ENCODE measurements around the gene ADGRG6. TPM values are rescaled to one million over a fixed set of nuclear protein-coding genes. Genes with fewer than 3 reads are reported as not detected.
"Not testable (repeated sequence)": the region's sequence is repeated elsewhere in the genome, so short reads cannot be mapped to it uniquely, and the experiment has no call there.

The ADGRG6 gene
- total RNA-seq, 1 donor from 2014 or later: 3.6 TPM

DNA sequence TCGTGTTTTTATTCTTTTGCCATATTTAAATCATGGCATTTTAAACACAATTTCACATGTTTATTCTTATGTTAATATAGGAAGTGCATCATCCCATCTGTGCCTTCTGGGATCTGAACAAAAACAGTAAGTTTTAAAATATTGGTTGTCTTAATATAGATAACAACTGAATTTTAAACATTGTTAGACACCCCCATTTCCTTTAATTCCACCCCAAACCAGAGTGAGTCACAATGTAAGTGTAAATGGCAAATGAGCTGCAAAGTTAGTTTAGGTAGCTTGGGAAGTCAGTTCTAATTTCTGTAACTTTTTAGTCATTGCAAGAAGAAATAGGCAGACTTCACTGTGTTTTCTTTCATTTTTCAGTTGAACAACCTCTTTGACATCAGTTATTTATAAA, 108.0 kb downstream of the ADGRG6 start:
- peak in 1 of 2 donors; percentile 58 for DNase-seq (ENCODE audit: low read depth in 2 of 2)

DNA sequence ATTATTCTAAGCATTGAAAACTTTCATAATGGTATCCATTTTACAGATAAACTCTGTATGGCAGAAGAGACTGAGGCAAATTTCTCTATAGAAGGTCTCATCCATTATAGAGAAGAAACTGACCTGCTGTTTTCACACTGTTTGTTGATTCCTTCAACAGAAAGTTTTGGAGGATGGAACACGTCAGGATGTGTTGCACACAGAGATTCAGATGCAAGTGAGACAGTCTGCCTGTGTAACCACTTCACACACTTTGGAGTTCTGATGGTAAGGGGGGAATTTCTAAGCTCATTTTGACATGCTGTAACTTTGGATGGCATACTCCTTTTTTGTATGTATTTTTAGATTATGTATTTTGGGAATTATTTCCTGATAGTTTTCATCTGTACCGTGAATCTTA, 109.3 kb downstream of the ADGRG6 start:
- DNase-seq (ENCODE audit: low read depth in 2 of 2): no peak

DNA sequence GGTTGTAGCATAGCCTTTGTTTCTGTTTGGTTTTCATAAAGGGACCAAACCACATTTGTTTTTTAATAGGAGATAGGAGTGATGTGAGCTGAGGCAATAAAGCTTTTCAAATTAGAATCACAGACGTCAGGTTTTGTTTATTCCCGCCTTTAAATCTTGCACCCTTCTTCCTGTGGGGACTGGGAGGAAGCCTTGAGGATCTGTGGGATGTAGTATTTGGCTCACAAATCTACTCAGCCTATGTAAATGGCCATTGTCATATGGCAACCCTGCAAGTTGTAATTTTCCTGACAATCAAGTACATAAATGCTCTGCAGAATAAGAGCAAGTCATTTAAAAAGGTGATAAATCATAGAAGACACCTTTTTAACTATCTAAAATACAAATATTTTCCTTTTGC, 110.4 kb downstream of the ADGRG6 start:
- DNase-seq (ENCODE audit: low read depth in 2 of 2): no peak

DNA sequence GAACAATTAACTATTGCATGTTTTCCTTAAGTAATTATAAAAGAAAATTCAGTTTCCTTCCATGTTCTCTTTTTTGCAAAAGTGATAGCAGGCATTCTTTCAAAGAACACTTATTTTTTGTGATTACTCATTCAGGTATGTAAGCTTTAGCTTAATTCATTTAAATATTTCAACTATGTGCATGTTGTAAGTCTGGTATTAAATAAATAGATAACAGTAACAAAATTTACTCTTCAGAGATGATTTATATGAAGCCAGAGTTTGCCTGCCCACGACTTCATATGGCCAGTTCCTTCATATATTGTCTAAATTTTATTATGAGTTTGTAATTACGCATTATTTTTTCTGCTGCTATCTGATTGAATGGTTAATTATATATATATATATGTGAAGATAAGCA, 110.9 kb downstream of the ADGRG6 start:
- no peak for DNase-seq (ENCODE audit: low read depth in 2 of 2)

DNA sequence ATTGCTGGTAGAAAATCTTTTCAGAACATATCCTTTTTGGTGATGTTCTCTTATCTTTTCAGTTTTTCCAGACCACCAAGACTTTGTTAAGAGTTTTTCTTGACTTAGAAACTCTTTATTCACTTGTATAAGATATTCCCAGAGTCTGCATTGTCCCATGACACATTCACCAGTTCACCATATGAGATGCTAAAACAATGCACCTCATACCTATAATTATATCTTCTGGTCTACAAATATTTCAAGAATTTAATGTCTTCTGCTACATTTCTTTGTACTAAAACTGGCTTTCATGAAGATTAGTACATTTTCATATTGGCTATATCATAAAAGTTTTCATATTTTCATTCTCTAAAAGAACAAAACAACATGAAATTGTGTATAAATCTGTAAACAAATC, 111.3 kb downstream of the ADGRG6 start:
- DNase-seq (ENCODE audit: low read depth in 2 of 2): peak in 1 of 2 donors; percentile 42

DNA sequence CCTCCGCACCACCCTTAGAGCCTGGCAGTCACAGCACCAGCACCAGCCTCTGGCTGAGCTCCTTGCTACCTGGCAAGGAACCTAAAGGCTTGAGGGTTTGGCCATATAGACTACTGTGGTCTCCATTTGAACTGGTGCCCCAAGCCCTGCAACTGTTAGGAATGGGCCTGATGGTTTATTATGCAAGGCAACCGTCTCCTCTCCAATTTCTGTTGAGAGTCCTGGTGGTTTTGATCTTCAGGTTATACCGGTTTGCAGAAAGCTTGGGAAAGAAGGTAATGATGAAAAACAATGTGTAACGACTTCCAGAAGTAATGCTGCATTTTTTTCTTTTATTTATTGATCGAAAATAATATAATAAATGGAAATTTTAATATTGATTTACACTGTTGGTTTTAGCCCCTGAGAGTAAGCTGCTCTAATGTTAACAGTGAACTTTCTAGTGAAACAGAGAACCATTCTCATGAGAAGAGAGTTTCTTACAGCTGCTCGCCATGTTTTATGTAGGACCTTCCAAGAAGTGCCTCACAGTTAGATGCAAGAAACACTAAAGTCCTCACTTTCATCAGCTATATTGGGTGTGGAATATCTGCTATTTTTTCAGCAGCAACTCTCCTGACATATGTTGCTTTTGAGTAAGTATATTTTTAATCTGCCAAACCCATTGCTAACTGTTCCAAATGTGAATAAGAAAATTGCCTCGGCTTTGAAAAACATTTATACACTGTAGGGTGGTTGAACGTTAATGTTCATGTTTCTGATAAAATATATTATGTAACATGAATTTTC, 112.8 kb downstream of the ADGRG6 start:
- no peak for DNase-seq (ENCODE audit: low read depth in 2 of 2)

DNA sequence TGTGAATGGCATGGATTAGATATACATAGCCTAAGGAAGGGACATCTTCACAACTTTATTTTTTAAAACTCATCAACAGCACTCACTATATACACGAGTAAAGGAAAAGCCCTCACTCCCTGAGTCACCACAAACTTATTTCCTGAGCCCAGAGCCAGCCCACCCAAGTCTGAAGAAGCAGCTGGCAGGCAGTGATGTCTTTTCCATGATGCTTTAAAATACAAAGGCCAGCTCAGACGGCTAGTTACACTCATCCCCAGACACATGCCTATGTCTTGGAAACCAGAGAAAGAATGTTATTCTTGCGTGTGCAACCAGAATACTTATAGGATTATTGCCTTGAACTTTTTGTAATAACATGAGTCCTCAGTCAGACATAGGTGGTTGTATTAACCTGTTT, 114.4 kb downstream of the ADGRG6 start:
- peak; percentile 43 to 98 for DNase-seq (ENCODE audit: low read depth in 2 of 2)

DNA sequence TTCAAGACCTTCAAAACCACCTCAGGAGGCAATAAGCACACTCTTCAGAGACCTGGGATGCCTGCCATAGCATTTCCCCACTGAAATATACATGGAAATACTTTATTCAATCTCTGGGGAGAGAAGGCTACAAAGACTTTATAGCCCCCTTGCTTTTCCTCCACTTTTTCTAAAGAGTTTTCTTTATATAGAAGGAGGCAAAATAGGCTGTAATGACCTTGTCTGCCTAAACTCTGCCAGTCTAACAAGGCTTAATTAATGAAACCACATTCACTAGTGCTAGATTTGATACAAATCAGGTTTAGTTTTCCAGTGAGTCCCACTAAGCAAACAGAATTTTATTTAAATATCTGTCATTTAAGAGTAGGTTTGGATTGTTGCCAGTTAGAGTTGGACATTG, 114.9 kb downstream of the ADGRG6 start:
- DNase-seq (ENCODE audit: low read depth in 2 of 2): no peak

DNA sequence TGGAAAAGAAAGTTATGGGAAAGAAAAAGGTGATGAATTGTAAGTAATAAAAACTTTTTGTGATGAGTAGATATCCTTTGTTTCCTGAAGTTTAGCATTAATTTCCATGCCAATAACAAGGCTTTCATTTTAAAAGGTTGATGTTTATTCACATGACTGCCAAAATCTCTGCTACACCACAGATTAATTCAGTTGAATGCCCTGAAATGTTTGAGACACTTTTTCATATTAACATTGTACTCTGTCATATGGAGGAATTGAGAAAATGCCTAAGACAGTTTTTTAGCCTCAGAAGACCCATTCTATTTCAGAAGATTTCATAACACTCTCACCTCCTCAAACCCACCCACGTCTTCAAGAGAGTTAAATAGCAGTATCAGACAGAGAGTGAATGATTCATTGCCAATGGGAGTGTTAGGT, 115.5 kb downstream of the ADGRG6 start:
- DNase-seq (ENCODE audit: low read depth in 2 of 2): peak in 1 of 2 donors; percentile 53

DNA sequence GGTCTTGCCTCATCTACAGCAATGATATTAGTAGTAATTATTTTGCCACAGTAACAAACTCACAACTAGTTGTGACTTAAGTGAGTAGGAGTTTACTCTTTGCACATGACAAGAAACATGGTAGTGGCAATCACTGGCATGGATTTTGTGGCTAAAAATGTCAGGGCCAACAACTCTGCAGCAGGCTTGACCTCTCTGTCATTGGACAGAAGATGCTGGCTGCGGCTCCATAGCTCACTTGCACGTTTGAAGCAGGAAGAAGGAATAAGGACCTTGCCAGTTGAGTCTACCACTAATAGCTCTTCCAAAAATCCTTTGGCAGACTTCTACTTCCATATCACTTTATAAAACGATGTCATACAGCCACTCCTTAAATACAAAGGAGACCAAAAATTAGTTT, 117.3 kb downstream of the ADGRG6 start:
- DNase-seq (ENCODE audit: low read depth in 2 of 2): no peak

DNA sequence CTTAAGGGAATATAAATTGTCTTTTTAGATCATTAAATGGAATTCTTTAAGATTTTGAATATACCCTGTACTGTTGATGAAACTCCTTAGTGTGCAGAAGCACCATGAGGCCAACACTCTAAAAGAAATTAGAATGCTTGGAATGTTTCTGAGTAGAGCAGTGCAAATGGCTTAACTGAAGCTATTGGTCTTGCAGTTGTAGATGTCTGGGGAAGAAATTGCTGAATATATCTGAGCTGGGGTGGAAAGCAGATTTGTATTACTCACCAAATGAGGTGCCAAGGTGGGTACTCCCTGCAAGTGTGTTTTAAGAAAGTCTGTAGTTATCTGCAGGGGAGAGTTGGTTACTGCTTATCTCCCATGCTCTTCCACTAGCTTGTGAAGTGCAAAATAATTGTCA, 119.0 kb downstream of the ADGRG6 start:
- DNase-seq (ENCODE audit: low read depth in 2 of 2): no peak

DNA sequence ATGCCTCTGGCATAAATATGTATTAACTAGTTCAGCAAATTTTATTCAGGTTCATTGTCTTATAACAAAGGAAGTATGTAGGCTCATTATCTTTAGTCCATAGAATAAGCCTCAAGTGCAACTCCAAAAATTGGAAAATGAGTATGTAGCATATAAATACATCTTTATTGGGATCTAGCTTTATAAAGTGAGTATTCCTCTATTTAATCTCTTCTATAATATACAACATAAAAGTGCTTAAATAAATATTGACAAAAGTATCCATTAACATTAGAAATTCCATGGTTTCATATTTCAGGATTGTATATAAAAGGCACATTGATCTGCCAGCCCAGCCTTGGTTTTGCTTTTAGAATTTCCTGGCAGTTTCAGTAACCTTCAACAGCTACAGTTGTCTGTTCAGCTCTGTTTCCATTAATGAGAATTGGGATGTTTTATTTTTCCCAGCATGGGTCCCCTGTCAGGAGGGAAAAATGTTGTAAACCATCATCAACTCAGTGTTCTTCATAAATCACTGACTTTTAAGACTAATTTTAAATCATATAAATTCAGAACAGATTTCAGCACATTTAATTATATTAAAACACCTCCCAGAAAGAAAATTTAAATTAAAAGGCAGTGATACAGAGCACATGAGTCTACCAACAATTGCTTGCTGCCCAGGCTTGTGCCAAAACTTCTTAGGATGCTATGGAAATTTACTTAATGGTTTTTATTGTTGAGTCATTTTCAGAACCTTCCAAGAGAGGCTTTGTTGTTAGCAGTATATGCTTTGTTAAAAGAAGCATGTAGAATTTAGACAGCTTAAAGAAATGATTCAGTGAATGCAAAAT, 119.7 kb downstream of the ADGRG6 start:
- no peak for DNase-seq (ENCODE audit: low read depth in 2 of 2)

DNA sequence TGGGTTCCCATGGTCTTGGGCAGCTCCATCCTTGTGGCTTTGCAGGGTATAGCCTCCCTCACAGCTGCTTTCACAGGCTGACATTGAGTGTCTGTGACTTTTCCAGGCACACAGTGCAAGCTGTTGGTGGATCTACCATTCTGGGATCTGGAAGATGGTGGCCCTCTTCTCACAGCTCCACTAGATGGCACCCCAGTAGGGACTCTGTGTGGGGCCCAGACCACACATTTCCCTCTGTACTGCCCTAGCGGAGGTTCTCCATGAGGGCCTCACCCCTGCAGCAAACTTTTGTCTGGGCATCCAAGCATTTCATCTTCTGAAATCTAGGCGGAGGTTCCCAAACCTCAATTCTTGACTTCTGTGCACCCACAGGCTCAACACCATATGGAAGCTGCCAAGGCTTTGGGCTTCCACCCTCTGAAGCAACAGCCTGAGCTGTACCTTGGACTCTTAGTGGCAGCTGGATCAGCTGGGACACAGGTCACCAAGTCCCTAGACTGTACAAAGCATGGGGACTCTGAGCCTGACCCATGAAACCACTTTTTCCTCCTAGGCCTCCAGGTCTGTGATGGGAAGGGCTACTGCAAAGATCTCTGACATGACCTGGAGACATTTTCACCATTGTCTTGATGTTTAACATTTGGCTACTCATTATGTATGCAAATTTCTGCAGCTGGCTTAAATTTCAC, 124.8 kb downstream of the ADGRG6 start:
- DNase-seq (ENCODE audit: low read depth in 2 of 2): not testable (repeated sequence)

DNA sequence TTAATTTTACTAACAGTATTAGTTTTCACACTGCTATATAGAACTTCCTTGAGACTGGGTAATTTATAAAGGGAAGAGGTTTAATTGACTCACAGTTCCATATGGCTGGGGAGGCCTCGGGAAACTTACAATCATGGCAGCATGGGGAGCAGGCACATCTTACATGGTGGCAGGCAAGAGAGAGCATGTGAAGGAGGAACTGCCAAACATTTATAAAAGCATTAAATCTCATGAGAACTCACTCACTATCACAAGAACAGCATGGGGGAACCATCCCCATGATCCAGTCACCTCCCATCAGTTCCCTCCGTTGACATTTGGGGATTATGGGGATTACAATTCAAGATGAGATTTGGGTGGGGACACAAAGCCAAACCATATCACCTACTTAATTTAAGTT, 126.7 kb downstream of the ADGRG6 start:
- DNase-seq (ENCODE audit: low read depth in 2 of 2): not testable (repeated sequence)

DNA sequence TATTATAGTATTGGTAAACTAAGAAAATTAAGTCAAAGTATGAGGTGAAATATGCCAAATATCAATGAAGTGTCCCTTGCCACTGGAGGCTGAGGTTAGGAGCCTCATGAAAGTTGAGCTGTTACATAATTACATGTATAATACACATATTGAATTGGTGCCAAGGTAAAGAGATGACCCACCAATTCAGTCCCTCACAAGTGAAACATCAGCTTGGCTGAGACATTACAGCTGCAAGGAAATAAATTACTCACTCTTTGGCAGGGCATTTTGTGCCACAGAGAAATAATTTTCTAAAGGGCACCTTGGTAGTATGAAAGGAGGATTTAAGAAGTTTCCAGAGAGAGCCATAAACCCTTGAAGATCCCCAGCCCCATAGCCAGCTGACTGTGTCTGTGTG, 127.4 kb downstream of the ADGRG6 start:
- peak in 1 of 2 donors; percentile 55 for DNase-seq (ENCODE audit: low read depth in 2 of 2)

DNA sequence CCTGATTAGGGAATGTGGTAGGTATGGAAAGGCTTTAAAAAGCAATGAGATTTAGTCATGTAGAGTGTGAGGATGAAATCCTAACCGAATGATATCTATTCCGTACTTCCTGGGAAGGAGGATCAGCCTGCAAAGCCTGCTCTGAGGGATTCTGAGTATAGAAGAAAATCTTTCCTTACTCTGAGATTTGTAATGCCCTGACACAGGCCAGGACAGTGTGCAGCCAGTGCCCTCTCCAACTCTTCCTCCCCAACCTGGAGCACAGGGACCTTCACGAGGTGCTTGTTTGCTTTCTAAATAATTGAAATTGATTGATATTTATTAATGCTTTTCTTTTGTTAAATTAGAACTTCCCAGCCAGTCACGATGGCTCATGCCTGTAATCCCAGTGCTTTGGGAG, 131.6 kb downstream of the ADGRG6 start:
- no peak for DNase-seq (ENCODE audit: low read depth in 2 of 2)

DNA sequence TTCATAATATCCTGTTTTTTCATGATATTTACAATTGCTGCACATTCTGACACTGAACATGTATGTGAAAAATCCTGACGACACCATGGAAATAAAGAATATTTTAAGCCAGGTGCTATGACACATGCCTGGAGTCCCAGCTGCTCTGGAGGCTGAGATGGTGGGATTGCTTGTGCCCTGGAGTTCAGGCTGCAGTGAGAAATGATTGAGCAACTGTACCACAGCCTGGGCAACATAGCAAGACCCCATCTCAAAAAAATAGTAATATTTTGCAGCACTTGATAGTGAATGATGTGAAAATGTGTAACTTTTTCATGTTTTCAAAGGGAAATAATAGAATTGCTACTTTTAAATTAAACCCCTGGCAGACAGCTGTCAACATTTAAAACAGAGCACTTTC, 137.1 kb downstream of the ADGRG6 start:
- DNase-seq (ENCODE audit: low read depth in 2 of 2): no peak

DNA sequence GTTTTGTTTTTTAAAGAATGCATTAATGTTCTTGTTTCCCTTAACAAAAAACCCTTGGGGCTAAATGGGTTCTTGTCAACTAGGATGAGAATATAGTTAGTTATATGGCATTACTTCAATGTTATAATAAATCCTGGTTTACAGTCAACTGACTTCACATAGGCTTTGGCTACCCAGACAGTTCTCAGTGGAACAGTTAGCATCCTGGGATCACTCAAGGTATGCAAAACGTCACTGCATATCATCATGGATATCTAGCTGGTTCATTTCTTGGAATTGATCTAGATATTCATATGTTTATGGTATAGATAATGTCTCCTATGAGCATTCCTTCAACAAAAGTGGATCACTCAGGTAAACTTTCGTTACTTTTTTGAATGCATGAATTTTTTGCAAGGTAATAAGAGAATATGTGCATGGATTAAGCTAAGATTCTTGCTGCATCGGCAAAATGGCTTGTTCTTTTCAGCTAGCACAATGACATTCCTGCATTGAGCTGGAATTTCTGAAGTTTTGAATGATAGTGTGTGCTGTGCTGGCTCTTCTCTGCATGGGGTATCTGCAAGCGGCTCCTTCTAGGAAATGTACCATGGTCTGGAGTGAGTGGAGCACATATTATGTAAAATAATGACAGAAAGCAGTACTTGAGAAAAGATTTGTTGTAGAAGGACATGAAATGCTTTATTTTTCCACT, 138.9 kb downstream of the ADGRG6 start:
- DNase-seq (ENCODE audit: low read depth in 2 of 2): no peak

DNA sequence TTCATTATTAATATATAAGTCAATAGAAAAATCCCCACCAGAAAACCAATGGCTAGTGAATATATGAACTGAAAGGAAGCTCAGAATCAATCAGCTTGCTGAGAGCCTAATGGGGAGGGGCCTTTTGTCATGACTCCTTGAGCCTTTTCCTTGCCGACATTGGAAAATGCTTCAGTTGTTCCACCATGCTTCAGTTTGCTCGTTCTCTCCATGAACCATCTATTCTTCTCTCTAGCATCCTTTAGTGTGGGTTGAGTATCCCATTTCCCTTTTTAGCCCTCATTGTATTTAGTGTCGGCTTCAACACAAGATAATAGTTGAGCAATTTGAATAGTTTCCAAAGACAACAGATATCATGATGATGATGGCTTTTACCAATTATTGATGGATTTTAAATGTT, 139.9 kb downstream of the ADGRG6 start:
- no peak for DNase-seq (ENCODE audit: low read depth in 2 of 2)

DNA sequence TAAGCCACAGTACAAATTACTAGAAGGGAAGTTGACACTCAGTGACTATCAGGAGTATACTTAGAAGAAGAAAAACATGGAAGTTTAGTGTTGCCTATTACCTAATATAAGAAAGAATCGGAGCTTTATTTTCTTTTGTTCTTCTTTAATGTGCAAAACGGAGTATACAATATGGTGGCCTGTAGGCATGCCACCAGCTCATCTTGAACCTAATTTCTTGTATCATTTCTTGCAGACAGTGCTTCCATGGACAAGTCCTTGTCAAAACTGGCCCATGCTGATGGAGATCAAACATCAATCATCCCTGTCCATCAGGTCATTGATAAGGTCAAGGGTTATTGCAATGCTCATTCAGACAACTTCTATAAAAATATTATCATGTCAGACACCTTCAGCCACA, 141.3 kb downstream of the ADGRG6 start:
- DNase-seq (ENCODE audit: low read depth in 2 of 2): no peak

DNA sequence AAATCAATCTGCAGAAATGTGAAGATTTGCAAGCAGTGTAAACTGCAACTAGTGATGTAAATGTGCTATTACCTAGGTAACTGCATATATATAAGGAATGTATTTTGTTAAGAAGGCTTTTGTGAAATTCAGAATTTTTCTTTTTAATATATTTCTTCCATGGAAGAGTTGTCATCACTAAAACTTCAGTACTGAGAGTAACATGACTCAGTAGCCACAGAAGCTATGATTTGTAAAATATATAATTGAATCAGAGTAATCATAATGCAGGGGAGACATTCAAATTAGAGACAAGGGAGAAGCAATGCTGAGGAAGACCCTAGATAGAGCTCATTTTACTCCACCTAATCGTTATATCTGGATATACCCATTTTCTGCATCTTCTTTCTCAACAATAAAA, 141.7 kb downstream of the ADGRG6 start:
- no peak for DNase-seq (ENCODE audit: low read depth in 2 of 2)

DNA sequence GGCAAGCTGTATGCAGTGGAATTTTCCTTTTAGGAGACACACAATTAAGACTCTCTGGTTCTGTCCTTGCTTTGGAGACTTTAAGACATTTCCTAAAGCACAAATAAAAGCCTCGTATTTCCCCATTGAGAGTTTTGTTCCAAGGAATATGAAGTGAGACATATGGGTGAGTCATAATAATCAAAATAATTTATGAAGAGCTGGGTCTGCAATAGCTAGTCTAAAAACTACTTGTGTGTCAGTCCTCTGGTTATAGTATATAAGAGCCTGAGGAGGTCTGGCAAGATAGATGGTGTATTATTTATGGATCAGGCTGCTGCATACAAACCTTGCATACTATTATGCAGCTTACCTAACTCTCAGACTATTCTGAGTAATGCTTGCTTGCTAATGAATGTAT, 142.6 kb downstream of the ADGRG6 start:
- DNase-seq (ENCODE audit: low read depth in 2 of 2): peak in 1 of 2 donors; percentile 6
